ENCODE data around the gene OR6A2.

DNA sequence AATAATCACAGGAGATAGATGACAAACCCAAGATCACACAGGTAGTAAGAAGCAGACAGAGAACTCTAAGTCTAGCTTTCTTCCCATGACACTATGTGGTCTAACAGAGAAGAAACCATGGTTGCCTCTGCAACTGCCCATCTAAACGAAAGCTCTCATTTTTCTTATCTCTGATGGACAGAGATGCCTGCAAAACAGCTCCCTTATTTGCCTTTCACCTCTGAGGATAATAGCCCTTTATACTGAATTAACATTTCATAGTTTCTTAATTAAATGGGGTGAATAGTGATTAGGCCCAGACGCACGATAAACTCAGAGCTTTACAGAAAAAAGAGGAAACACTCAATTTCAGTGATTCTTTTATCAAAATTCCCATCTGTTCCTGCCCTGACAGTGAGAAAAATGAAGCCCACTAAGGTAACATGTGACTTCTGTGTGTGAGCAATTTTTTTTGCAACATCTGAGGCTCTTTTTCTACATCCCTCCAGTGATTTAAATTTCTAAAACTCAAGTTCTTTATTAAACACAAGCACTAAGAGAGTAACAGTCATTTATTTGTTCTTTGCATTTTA is 52.3 kb downstream of the OR6A2 start:
- TF ChIP-seq, protein P1, sequence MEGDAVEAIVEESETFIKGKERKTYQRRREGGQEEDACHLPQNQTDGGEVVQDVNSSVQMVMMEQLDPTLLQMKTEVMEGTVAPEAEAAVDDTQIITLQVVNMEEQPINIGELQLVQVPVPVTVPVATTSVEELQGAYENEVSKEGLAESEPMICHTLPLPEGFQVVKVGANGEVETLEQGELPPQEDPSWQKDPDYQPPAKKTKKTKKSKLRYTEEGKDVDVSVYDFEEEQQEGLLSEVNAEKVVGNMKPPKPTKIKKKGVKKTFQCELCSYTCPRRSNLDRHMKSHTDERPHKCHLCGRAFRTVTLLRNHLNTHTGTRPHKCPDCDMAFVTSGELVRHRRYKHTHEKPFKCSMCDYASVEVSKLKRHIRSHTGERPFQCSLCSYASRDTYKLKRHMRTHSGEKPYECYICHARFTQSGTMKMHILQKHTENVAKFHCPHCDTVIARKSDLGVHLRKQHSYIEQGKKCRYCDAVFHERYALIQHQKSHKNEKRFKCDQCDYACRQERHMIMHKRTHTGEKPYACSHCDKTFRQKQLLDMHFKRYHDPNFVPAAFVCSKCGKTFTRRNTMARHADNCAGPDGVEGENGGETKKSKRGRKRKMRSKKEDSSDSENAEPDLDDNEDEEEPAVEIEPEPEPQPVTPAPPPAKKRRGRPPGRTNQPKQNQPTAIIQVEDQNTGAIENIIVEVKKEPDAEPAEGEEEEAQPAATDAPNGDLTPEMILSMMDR (IDR thresholded peaks at IDR 0.05): no peak
- TF ChIP-seq POLR2A (IDR thresholded peaks at IDR 0.05) (no peak), POLR2AphosphoS5 (IDR thresholded peaks at IDR 0.05) (no peak), EP300 (IDR thresholded peaks at IDR 0.05) (no peak)
